OCI-LY1 (cell line): Measurements from ENCODE around the gene PKMYT1.

Experiments used
- CTCF ChIP-seq: fragments of 200-600 bp; sonication (generic), shearing (Covaris generic); IDR thresholded peaks from 2 replicates; pipeline ENCODE4 v1.5.1; 2017; ENCODE audit warnings: mild to moderate bottlenecking, antibody characterized with exemption, low read length, moderate library complexity, mixed read lengths
- EZH2 ChIP-seq: fragments of 200-600 bp; sonication (generic), shearing (Covaris generic); IDR thresholded peaks from 2 replicates; pipeline ENCODE4 v1.8.0; 2017; ENCODE audit warnings: borderline replicate concordance, mixed run types, mild to moderate bottlenecking, antibody characterized with exemption, low read length, moderate library complexity, mixed read lengths

- no peak for TF ChIP-seq CTCF
- TF ChIP-seq EZH2, result no peak
Measured at GRCh38 chr16:3028716-3029319, 48.6 kb upstream of the PKMYT1 start.
